H4 (cell line): Measurements from ENCODE around the gene CASS4. TPM values are rescaled to one million over a fixed set of nuclear protein-coding genes. Genes with fewer than 3 reads are reported as not detected.
A peak's percentile ranks its signal among the peaks of the same experiment; 100 is the strongest.
"Not testable (repeated sequence)": the region's sequence is repeated elsewhere in the genome, so short reads cannot be mapped to it uniquely, and the experiment has no call there.

Experiments used
- DNase-seq: peaks from one replicate; pipeline ENCODE4 v3.0.0-alpha.2; 2015; ENCODE audit warnings: low spot score
- total RNA-seq: library from RNA; depleted of rRNA; stranded (reverse); fragments of >200 nt; shearing (Covaris generic); gene quantifications from 2 replicates; pipeline ENCODE4 v1.2.3, GENCODE V29; 2014

Gene CASS4
- total RNA-seq, 1 experiment from 2014 or later = 0.10 TPM

- no peak for DNase-seq
Measured at GRCh38 chr20:56392881-56393482, 19.1 kb upstream of the CASS4 start.

- no peak for DNase-seq
Measured at GRCh38 chr20:56393653-56394052, 18.4 kb upstream of the CASS4 start.

- DNase-seq = no peak
Measured at GRCh38 chr20:56395166-56395565, 16.9 kb upstream of the CASS4 start.

GRCh38 chr20:56400001-56400640 is 11.9 kb upstream of the CASS4 start:
- peak; percentile 37 for DNase-seq

GRCh38 chr20:56403465-56403864 is 8.6 kb upstream of the CASS4 start:
- DNase-seq = no peak

GRCh38 chr20:56405356-56405755 is 6.7 kb upstream of the CASS4 start:
- DNase-seq = not testable (repeated sequence)

- DNase-seq = no peak
Measured at GRCh38 chr20:56406910-56407309, 5.2 kb upstream of the CASS4 start.

- no peak for DNase-seq
Measured at GRCh38 chr20:56409521-56409920, 2.5 kb upstream of the CASS4 start.

- no peak for DNase-seq
Measured at GRCh38 chr20:56409956-56410355, 2.1 kb upstream of the CASS4 start.

GRCh38 chr20:56411287-56411686 is 773 bp upstream of the CASS4 start:
- DNase-seq = not testable (repeated sequence)

GRCh38 chr20:56412473-56412790 is 372 bp downstream of the CASS4 start:
- DNase-seq = no peak

- DNase-seq = no peak
Measured at GRCh38 chr20:56412949-56413348, 889 bp downstream of the CASS4 start.

GRCh38 chr20:56414842-56415765 is 3.0 kb downstream of the CASS4 start:
- no peak for DNase-seq

- no peak for DNase-seq
Measured at GRCh38 chr20:56417402-56417801, 5.3 kb downstream of the CASS4 start.

GRCh38 chr20:56417911-56418310 is 5.9 kb downstream of the CASS4 start:
- DNase-seq = no peak

- no peak for DNase-seq
Measured at GRCh38 chr20:56418385-56418861, 6.4 kb downstream of the CASS4 start.

GRCh38 chr20:56420028-56420427 is 8.0 kb downstream of the CASS4 start:
- no peak for DNase-seq

- no peak for DNase-seq
Measured at GRCh38 chr20:56420940-56421688, 9.1 kb downstream of the CASS4 start.

GRCh38 chr20:56422076-56422823 is 10.2 kb downstream of the CASS4 start:
- peak; percentile 67 for DNase-seq

- no peak for DNase-seq
Measured at GRCh38 chr20:56422824-56423189, 10.7 kb downstream of the CASS4 start.

GRCh38 chr20:56423211-56423610 is 11.2 kb downstream of the CASS4 start:
- DNase-seq = no peak
